Memory B cell (primary cell): Measurements from ENCODE around the gene SULT1A3.
A peak's percentile ranks its signal among the peaks of the same experiment; 100 is the strongest.
"Not testable (repeated sequence)": the region's sequence is repeated elsewhere in the genome, so short reads cannot be mapped to it uniquely, and the experiment has no call there.

Source experiments
- ATAC-seq: fragments of 150-1000 bp; cut with Tn5 transposase; 2 replicates; pipeline ENCODE4 v1.10.0; 2021; ENCODE audit warnings: low read depth, mild to moderate bottlenecking, moderate library complexity
- DNase-seq, 2 donors: peaks; one replicate each; pipeline ENCODE4 v3.0.0; 2022; ENCODE audit warnings: low spot score in 2 of 2
- H3K27ac Mint-ChIP-seq: one replicate; pipeline ENCODE4 v1.8.0; 2022; ENCODE audit warnings: mild to moderate bottlenecking, moderate library complexity, mixed read lengths
- H3K27me3 Mint-ChIP-seq: one replicate; pipeline ENCODE4 v1.8.0; 2022; ENCODE audit warnings: mixed read lengths
- H3K36me3 Mint-ChIP-seq: one replicate; pipeline ENCODE4 v1.8.0; 2022; ENCODE audit warnings: mild to moderate bottlenecking, mixed read lengths
- H3K4me1 Mint-ChIP-seq: one replicate; pipeline ENCODE4 v1.8.0; 2022; ENCODE audit warnings: mixed read lengths
- H3K4me3 Mint-ChIP-seq: one replicate; pipeline ENCODE4 v1.8.0; 2022; ENCODE audit warnings: mild to moderate bottlenecking, moderate library complexity, mixed read lengths
- H3K9me3 Mint-ChIP-seq: one replicate; pipeline ENCODE4 v1.8.0; 2022; ENCODE audit warnings: mixed read lengths

Gene SULT1A3

DNA sequence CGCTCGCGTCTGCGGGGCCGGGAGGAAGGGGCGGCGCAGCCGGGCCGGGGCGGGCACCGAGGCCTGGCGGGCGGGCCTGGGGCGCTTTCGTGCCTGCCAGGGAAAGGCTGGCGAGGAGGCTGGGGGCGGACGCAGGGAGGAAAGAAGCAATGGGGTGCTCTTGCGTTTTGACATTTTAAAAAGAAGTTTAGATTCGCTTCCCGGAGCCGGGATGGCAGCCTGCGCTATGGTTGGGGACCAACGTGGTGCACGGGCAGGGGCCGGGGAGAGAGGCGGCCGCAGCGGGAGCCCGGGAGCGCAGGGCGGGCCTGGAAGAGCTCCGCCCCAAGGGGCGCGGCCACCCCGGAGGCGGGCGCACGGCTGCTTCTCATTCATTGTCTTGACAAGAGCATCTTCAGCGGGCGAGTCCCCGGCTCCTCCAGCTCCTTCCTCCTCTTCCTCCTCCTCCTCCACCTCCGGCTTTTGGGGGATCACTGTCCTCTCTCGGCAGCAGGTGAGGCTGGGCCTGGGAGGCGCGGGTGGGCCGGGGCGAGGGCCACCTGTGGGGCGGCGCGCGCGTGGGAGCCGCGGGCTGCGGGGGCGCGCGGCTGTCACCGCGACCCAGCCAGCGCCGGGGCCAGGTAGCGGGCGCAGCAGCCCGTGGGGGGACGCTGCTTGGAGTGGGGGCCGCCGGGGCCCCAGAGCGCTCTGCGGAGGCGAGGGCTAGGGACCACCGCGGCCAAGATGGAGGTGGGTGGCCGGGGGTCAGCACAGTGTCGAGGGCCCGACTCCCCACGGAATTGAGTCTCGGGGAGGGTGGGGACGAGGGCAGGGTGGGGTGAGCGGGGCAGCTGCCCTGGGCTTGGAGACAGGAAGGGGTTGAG lies 15.6 kb upstream of the SULT1A3 start, which contains the start of gene CORO1A:
Gene CORO1A (plus strand): TSS at position 370 of the 863 bp plus-strand sequence. CDS start 1,608 bp downstream, outside the sequence.
- H3K9me3 Mint-ChIP-seq, result no peaks in the 10 kb centered on the region
- peaks cover 23% of the 10 kb centered on the region for H3K36me3 Mint-ChIP-seq
- H3K27me3 Mint-ChIP-seq, result no peaks in the 10 kb centered on the region
- peak; percentile 75 to 84 for DNase-seq
- peak; percentile 60 for ATAC-seq
- peak within 1 kb of the TSS; percentile 97 for H3K4me3 Mint-ChIP-seq
- H3K27ac Mint-ChIP-seq, result peak within 1 kb of the TSS; percentile 96
- peaks cover 29% of the 10 kb centered on the region for H3K4me1 Mint-ChIP-seq

DNA sequence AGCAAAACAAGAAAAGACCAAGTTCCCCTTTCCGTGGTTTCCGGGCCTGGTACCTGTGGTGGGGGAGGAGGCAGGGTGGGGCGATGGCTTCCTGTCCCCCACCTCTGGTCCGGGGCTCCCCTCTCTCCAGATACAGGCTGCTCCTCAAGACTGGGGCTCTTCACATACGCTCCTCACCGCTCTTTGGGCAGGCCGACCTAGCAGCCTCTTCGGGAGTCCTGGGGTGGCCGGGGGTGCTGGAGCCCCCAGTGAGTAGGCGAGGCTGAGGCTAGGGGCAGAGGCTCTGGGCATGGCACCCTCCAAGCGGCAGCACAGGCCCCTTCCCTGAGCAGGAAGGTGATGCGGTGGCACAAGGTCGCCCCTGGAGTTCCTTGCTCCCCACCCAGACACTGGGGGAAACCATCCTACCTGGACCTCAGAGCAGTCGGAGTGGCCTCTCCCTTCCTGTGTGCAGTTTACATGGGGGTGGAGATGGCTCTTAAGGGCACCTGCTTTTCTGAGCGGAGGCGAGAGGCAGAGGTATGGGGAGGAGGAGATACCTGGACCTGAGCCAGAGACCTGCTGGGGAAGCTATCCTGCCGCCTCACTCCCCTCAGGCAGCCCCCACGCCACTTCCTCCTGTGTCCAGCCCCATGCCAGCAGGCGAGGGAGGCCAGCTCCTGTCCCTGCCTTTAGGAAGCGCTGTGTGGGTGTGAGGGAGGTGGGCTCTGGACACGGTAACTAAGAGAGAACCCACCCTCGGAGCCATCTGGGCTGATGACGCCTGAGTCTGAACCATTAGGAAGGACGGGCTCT lies 14.8 kb upstream of the SULT1A3 start:
- H3K9me3 Mint-ChIP-seq, result no peaks in the 10 kb centered on the region

DNA sequence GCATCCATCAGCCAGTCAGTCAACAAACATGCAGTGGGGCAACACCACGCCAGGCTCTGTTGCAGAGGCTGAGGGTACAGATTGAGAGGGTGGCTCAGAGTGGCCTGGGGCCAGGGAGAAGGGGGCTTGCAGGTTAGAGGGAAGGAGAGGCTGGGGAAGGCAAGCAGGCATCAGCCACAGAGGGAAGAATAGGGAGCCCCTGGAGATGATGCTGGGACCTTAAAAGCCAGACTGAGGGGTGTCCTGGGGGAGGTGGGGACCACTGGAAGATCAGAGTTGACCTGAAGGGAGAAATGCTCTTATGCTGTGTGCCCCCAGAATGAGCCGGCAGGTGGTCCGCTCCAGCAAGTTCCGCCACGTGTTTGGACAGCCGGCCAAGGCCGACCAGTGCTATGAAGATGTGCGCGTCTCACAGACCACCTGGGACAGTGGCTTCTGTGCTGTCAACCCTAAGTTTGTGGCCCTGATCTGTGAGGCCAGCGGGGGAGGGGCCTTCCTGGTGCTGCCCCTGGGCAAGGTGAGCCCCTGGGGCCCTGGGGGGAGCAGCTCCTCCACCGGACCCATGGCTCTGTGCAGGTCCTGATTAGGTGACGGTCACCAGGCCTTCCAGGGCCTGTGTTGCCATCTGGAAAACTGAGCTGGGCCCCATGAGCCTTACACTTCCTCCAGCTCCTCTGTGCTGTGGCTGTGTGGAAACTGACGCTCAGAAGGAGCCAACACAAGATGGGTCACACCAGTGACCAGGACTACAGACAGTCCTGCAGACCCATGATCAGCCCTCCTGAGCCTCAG lies 14.0 kb upstream of the SULT1A3 start:
- peaks cover 23% of the 10 kb centered on the region for H3K36me3 Mint-ChIP-seq
- H3K4me1 Mint-ChIP-seq, result peaks cover 29% of the 10 kb centered on the region
- no peaks in the 10 kb centered on the region for H3K9me3 Mint-ChIP-seq
- peak overlapping the region; percentile 97 for H3K4me3 Mint-ChIP-seq
- no peak for DNase-seq
- H3K27me3 Mint-ChIP-seq, result no peaks in the 10 kb centered on the region
- no peak for ATAC-seq
- peak overlapping the region; percentile 96 for H3K27ac Mint-ChIP-seq

More for the DNA sequence above, 14.8 kb upstream of the SULT1A3 start:
- Mint-ChIP-seq H3K27me3 (no peaks in the 10 kb centered on the region), H3K27ac (peak overlapping the region; percentile 96), H3K4me3 (peak overlapping the region; percentile 97), H3K4me1 (peaks cover 29% of the 10 kb centered on the region), H3K36me3 (peaks cover 23% of the 10 kb centered on the region)
- DNase-seq (peak; percentile 72 to 82), ATAC-seq (peak; percentile 72)

DNA sequence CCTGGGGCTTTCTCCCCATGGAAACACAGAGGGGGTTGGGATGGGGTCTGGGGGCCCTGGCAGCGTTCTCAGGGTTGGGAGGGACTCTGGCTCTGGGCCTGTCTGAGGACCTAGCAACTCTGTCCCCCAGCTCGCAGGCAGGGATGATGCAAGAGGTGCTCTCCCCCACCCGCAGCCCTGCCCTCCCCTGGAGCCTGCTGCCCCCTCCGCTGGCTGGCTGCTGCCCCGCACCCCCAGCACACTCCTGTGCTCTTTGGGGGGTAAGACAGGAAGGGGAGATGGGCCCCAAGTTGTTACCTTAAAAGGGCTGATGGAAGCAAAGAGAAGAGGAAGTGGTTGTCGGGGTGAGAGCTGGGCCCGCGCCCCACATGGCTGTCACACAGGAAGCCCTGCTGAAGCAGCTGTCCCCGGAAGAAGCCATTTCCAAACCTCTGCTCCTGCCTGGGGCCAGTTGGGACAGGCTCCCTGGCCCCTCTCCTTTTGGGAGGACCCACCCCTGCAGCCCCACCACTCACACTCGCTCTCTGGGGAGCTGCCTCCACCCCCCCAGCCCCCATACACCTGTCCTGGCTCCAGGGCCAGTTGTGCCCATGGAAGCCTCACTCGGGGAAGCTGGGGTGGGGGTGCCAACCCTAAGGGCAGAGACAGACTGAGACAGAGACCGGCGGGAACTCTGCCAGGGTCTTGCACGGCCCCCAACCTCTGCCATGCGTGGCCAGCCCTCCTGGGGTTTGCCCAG lies 13.2 kb upstream of the SULT1A3 start:
- H3K27me3 Mint-ChIP-seq, result no peaks in the 10 kb centered on the region
- H3K9me3 Mint-ChIP-seq, result no peaks in the 10 kb centered on the region
- H3K27ac Mint-ChIP-seq, result peak overlapping the region; percentile 96
- DNase-seq (peak; percentile 63 to 77), ATAC-seq (peak; percentile 48)
- H3K4me1 Mint-ChIP-seq, result peaks cover 29% of the 10 kb centered on the region
- peaks cover 23% of the 10 kb centered on the region for H3K36me3 Mint-ChIP-seq
- H3K4me3 Mint-ChIP-seq, result peak overlapping the region; percentile 97

DNA sequence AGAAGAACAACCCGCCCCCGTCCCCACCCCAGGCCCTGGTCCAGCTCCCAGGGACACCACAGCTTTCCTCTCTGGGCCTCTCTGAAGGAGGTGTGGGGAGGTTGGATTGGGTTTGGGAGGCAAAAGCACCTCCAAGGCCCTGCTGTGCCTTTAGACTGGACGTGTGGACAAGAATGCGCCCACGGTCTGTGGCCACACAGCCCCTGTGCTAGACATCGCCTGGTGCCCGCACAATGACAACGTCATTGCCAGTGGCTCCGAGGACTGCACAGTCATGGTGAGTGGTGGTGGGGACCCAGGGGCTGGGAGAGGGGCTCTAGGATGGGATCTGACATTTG lies 12.6 kb upstream of the SULT1A3 start:
- Mint-ChIP-seq H3K9me3 (no peaks in the 10 kb centered on the region), H3K36me3 (peaks cover 23% of the 10 kb centered on the region)
- DNase-seq, result peak in 1 of 2 donors; percentile 29

DNA sequence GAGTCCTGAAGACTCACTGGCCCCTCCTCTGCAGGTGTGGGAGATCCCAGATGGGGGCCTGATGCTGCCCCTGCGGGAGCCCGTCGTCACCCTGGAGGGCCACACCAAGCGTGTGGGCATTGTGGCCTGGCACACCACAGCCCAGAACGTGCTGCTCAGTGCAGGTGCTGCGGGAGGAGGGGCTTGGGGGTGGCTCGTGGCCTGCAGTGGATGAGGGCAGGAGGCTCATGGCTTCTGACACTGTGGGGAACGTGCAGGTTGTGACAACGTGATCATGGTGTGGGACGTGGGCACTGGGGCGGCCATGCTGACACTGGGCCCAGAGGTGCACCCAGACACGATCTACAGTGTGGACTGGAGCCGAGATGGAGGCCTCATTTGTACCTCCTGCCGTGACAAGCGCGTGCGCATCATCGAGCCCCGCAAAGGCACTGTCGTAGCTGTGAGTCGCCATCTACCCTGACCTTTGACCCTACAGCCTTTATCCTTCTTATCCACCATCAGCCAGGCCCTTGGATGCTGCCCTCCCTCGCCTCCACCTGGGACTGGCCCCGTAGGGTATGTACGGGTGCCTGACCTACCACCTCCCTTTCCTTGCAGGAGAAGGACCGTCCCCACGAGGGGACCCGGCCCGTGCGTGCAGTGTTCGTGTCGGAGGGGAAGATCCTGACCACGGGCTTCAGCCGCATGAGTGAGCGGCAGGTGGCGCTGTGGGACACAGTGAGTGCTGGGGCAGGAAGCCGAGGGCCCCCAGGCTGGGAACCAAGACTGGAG lies 12.1 kb upstream of the SULT1A3 start:
- ATAC-seq (peak; percentile 7), DNase-seq (peak; percentile 81 to 90)
- Mint-ChIP-seq H3K36me3 (peaks cover 23% of the 10 kb centered on the region), H3K9me3 (no peaks in the 10 kb centered on the region), H3K4me3 (peak overlapping the region; percentile 97), H3K27me3 (no peaks in the 10 kb centered on the region), H3K4me1 (peaks cover 28% of the 10 kb centered on the region), H3K27ac (peak overlapping the region; percentile 96)

More for the DNA sequence above, 12.6 kb upstream of the SULT1A3 start:
- H3K27ac Mint-ChIP-seq, result peak overlapping the region; percentile 96
- no peak for ATAC-seq
- peak overlapping the region; percentile 97 for H3K4me3 Mint-ChIP-seq
- peaks cover 29% of the 10 kb centered on the region for H3K4me1 Mint-ChIP-seq
- H3K27me3 Mint-ChIP-seq, result no peaks in the 10 kb centered on the region

DNA sequence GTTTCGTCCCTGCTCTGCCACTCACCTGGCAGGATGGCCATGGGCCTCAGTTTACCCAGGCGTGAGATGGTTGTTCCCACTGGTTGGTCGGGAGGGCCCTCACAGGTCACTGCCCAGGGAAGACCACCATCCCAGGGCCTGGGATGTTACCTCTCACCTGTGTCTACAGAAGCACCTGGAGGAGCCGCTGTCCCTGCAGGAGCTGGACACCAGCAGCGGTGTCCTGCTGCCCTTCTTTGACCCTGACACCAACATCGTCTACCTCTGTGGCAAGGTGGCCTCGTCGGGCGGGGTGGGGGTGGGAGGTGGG lies 11.5 kb upstream of the SULT1A3 start:
- peaks cover 23% of the 10 kb centered on the region for H3K4me1 Mint-ChIP-seq
- H3K27ac Mint-ChIP-seq, result peak overlapping the region; percentile 96
- no peak for ATAC-seq
- no peaks in the 10 kb centered on the region for H3K9me3 Mint-ChIP-seq
- DNase-seq, result no peak
- H3K4me3 Mint-ChIP-seq, result peak overlapping the region; percentile 97
- H3K27me3 Mint-ChIP-seq, result no peaks in the 10 kb centered on the region
- peaks cover 23% of the 10 kb centered on the region for H3K36me3 Mint-ChIP-seq

DNA sequence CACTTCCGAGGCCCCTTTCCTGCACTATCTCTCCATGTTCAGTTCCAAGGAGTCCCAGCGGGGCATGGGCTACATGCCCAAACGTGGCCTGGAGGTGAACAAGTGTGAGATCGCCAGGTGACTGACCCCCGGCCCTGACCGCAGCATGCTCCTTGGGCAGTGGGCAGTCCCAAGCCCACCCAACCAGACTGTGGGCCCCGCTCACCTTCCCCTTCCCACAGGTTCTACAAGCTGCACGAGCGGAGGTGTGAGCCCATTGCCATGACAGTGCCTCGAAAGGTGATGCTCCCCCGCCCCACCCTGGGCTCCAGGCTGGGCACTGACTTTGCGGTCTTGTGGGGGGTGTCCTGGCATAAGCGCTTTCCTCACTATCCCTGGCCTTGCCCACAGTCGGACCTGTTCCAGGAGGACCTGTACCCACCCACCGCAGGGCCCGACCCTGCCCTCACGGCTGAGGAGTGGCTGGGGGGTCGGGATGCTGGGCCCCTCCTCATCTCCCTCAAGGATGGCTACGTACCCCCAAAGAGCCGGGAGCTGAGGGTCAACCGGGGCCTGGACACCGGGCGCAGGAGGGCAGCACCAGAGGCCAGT lies 11.0 kb upstream of the SULT1A3 start:
- no peak for ATAC-seq

DNA sequence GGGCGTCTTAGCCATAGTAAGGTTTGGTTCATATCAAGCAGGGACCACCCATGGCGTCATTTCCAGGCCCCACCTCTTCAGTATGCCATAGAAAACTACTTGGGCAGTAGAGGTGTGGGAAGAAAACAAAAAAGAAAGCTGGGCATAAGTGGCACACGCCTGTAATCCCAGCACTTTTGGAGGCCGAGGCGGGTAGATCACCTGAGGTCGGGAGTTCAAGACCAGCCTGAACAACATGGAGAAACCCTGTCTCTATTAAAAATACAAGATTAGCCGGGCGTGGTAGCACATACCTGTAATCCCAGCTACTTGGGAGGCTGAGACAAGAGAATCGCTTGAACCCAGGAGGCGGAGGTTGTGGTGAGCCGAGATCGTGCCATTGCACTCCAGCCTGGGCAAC lies 7.9 kb upstream of the SULT1A3 start:
- DNase-seq, ATAC-seq, H3K27me3 Mint-ChIP-seq, H3K4me3 Mint-ChIP-seq, H3K9me3 Mint-ChIP-seq, H3K27ac Mint-ChIP-seq, H3K36me3 Mint-ChIP-seq: not testable (repeated sequence)
- peaks cover 11% of the 10 kb centered on the region for H3K4me1 Mint-ChIP-seq

More for the DNA sequence above, 11.0 kb upstream of the SULT1A3 start:
- Mint-ChIP-seq H3K4me3 (peak overlapping the region; percentile 14), H3K36me3 (peaks cover 23% of the 10 kb centered on the region), H3K27me3 (no peaks in the 10 kb centered on the region), H3K4me1 (peaks cover 22% of the 10 kb centered on the region), H3K9me3 (no peaks in the 10 kb centered on the region), H3K27ac (no peak overlapping the region)
- DNase-seq, result no peak

DNA sequence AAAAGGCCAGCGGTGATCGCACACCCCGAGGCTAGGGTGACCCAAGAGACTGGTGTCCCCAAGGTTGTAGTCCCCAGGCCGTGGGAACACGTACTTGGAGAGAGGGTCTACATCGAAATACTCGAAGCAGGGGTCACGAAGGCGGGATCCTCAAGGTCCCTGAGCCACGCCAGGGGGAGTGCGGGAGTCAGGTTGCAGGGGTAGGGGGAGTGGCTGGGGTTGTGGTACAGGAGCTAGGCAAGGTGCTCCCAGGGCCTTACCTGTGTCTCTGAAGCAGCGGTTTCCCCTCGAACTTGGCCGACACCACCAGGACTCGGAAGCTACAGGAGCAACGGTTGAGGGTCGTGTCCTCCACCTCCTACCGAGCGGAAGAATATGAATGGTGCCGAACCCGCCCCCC lies 6.0 kb upstream of the SULT1A3 start:
- not testable (repeated sequence) for H3K9me3 Mint-ChIP-seq, H3K4me3 Mint-ChIP-seq, DNase-seq, H3K27me3 Mint-ChIP-seq, H3K4me1 Mint-ChIP-seq, H3K36me3 Mint-ChIP-seq, H3K27ac Mint-ChIP-seq
- peak; percentile 23 for ATAC-seq

DNA sequence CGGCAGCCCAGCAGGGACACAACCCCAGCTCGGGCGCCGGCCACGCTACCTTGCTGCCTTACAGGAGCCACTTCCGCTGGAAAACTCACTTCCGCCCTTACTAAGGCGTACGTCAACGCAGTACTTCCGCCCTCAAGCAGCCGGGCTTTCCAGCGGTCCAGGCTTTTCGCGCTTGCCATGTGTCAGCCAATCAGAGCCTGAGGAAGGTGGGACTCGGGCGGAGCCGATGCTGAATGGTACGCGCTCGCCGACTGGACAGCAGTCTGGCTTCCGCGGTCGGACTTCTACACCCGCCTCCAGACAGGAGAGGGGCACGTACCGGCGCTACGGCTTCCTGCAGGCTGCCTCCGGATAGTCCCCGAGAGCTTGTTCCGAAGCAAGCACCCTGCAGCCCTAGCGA lies 5.4 kb upstream of the SULT1A3 start, which contains the start of the genes BOLA2B and SLX1A:
Gene BOLA2B (minus strand): TSS at position 52 of the 400 bp plus-strand sequence. CDS start 71 bp downstream, outside the sequence.
Gene SLX1A (plus strand): TSS at position 261 of the 400 bp plus-strand sequence. CDS start 210 bp downstream, outside the sequence.
- H3K36me3 Mint-ChIP-seq, DNase-seq, H3K4me1 Mint-ChIP-seq, H3K9me3 Mint-ChIP-seq, H3K4me3 Mint-ChIP-seq, H3K27me3 Mint-ChIP-seq, H3K27ac Mint-ChIP-seq: not testable (repeated sequence)
- peak; percentile 84 for ATAC-seq

DNA sequence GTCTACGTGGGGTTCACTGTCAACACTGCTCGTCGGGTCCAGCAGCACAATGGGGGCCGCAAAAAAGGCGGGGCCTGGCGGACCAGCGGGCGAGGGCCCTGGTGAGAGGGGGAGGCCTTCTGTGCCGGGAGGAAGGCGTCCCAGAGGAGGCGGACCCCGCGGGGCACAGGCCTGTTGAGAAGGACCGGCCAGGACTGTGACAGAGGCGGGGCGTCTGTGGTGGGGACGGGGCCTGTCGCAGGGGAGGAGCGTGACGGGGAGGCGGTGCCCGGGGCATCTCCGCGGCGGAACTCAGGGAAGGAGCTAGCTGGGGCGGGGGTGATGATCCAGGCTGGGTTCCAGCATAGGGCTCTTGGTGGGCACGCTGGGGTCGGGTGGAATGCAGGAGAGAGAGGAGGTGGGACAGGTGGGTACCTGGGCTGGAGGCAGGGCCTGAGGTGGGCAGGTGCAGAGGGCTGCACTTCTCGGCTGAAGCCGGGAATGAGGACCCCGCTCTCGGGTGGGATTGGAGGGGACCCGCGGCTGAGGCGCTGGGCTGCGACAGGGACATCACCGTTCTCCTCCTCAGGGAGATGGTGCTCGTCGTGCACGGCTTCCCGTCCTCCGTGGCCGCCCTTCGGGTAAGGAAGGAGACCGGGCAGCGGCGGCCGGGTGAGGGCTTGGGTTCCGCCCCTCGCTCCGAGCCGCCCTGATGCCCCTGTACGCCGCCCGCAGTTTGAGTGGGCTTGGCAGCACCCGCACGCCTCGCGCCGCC lies 4.7 kb upstream of the SULT1A3 start:
- H3K4me1 Mint-ChIP-seq, H3K9me3 Mint-ChIP-seq, H3K27ac Mint-ChIP-seq, H3K4me3 Mint-ChIP-seq, H3K36me3 Mint-ChIP-seq, H3K27me3 Mint-ChIP-seq: not testable (repeated sequence)
- DNase-seq (peak in 1 of 2 donors; percentile 18), ATAC-seq (peak; percentile 64)
